Measurements from ENCODE around the gene SEPTIN6.
"Not testable (repeated sequence)": the region's sequence is repeated elsewhere in the genome, so short reads cannot be mapped to it uniquely, and the experiment has no call there.

DNA sequence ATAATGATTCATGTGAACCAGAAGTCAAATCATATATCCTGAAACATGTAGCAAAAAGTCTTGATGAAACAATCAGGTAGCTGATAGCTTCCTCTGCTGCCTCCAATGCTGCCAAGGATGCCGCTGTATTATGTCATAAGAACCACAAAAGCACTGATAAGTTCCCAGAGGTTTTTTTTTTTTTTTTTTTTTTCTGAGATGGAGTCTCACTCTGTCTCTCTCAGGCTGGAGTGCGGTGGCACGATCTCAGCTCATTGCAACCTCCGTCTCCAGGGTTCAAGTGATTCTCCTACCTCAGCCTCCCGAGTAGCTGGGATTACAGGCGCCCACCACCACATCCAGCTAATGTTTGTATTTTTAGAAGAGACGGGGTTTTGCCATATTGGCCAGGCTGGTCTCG is 8.7 kb downstream of the SEPTIN6 start:
- not testable (repeated sequence) for TF ChIP-seq POLR2AphosphoS5 (IDR thresholded peaks at IDR 0.05; ENCODE audit: low read depth, low read length)
- TF ChIP-seq, protein P1, sequence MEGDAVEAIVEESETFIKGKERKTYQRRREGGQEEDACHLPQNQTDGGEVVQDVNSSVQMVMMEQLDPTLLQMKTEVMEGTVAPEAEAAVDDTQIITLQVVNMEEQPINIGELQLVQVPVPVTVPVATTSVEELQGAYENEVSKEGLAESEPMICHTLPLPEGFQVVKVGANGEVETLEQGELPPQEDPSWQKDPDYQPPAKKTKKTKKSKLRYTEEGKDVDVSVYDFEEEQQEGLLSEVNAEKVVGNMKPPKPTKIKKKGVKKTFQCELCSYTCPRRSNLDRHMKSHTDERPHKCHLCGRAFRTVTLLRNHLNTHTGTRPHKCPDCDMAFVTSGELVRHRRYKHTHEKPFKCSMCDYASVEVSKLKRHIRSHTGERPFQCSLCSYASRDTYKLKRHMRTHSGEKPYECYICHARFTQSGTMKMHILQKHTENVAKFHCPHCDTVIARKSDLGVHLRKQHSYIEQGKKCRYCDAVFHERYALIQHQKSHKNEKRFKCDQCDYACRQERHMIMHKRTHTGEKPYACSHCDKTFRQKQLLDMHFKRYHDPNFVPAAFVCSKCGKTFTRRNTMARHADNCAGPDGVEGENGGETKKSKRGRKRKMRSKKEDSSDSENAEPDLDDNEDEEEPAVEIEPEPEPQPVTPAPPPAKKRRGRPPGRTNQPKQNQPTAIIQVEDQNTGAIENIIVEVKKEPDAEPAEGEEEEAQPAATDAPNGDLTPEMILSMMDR (IDR thresholded peaks at IDR 0.05) = not testable (repeated sequence)
